ENCODE results near the gene STXBP2.

STXBP2 gene

DNA sequence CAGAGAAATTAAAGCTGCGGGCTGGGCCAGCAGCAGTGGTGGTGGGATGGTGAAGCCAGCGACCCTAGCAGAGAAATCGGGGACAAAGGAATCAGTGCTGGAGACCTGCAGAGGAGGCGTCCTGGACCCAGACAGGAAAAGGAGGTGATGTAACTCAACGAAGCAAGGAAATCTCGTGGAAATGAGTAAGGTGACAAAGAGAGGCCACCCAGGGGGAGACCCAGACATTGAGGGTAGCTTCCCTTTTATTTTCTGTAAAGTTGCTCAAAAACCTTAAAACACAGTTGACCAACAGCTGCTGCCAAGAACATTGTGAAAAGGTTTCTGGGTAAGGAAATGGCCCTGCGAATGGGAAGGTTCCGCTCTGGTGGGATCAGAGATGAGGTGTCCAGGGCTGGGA, 18.7 kb downstream of the STXBP2 start:
- DNase-seq = no peak

- DNase-seq = no peak
These were observed 20.3 kb downstream of the STXBP2 start for GRCh38 chr19:7657131-7657751.

DNA sequence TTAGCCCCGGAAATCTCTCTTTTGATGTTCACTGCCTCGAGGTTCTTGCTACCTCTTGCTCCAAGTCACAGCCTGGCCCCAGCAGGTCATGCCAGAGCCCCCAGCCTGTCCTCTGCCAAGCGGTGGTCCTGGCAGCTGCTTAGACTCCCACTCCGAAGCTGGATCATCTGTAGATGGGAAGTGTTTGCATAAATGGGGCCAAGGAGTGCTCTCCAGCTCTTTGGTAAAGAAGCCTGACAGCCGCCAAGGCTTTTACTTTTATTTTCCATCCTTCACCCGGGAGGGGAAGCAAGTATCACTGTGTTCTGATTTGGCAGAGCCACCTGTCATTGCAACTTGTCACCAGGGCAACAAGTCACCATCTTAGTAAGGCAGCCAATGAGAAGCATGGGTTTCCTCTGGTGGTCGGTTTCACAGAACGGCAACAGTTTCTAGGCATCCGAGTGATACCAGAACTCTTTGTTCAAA, 21.3 kb downstream of the STXBP2 start:
- DNase-seq = no peak

DNA sequence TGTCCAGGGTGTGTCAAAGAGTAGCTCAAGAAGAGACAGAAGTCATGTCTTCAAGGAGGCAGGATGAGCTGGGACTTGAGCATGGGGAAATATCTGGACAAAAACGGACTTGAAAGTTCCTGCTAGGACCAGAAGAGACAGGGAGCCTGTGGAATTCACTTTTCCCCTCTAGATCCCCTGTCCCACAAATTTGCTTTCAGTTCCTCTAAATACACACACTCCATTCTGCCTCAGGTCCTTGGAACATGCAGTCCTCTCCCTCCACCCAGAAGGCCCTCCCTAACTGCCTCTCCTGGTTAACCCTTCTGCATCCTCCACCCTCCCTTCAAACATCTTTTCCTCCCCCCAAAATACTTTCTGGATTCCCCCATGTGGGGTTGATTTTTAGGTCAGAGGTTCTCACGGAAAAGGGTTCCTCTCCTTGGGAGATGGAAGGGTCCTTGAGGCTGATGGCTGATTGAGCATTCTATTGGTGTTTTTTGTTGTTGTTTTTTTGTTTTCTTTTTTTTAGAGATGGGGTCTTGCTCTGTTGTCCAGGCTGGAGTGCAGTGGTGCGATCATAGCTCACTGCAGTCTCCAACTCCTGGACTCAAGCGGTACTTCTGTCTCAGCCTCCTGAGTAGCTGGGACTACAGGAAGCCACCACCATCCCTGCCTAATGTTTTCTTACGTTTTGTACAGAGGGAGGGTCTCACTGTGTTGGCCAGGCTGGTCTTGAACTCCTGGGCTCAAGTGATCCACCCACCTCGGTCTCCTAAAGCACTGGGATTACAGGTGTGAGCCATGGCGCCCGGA, 25.0 kb downstream of the STXBP2 start:
- no peak for DNase-seq

DNA sequence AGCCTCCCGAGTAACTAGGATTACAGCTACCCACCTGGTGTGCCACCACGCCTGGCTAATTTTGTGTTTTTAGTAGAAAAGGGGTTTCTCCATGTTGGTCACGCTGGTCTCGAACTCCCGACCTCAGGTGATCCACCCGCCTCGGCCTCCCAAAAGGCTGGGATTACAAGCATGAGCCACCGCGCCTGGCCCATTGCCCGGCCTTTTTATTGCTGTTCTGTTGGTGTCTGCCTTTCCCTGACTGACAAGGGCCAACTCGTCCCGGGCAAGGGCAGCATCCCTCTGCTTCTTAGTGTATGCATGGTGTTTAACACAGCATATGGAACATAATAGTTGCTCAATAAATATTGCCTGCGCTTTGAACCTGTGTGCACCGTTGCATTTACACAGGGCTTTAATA, 25.7 kb downstream of the STXBP2 start:
- DNase-seq = no peak

- DNase-seq = no peak
These were observed 26.8 kb downstream of the STXBP2 start for GRCh38 chr19:7663706-7664105.

DNA sequence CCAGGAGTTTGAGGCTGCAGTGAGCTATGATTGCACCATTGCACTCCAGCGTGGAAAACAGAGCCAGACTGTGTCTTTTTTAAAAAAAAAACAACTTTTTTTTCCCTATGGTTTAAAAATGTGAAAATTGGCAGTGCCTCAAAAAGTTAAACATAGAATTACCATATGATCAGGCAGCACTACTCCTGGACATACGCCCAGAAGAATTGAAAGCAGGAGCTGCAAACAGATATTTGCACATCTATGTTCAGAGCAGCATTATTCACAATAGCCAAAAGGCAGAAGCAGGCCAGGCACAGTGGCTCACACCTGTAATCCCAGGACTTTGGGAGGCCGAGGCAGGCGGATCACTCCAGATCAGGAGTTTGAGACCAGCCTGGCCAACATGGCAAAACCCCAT, 28.2 kb downstream of the STXBP2 start:
- DNase-seq = no peak

- DNase-seq = no peak
These were observed 31.9 kb downstream of the STXBP2 start, which contains the start of gene RETN for GRCh38 chr19:7668842-7669241. Gene RETN, plus strand, starts transcription at chr19:7669049. Its CDS starts 278 bp downstream, at chr19:7669327.

DNA sequence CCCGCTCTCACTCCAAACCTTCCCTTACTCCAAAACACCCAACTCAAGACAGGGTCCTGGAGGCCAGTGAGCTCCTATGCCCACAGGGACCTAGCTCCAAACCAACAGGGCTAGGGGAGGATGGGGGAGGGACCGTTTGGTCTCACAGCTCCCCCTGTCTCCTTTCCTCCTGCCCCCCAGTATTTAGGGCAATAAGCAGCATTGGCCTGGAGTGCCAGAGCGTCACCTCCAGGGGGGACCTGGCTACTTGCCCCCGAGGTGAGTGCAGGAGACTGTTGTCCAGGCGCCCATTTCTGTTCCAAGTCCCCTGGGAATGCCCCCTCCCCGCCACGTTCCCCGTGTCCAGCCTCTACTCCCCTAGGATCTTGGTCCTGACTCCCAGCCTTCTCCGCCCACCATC, 32.7 kb downstream of the STXBP2 start:
- DNase-seq = no peak

- no peak for DNase-seq
These were observed 33.4 kb downstream of the STXBP2 start for GRCh38 chr19:7670150-7670783.

DNA sequence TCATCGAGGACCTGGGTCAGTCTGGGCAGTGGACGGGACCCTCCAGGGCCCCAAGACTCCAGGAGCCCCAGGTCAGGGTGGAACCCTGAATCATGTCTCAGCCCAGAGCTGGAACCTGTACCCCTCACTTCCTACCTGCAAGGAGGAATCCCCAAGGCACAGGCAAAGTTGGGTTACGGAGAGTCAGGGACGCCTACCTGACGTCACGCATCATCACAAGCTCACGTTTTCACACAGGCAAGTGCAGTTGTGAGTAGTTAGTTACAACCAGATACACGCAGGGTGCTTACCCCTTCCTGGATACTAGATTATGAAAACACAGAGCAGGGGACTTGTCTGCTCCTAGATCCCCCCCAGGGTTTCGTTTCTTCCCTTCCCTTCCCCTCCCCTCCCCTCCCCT, 33.9 kb downstream of the STXBP2 start:
- no peak for DNase-seq

GRCh38 chr19:7672522-7672921, 35.6 kb downstream of the STXBP2 start:
- no peak for DNase-seq

DNA sequence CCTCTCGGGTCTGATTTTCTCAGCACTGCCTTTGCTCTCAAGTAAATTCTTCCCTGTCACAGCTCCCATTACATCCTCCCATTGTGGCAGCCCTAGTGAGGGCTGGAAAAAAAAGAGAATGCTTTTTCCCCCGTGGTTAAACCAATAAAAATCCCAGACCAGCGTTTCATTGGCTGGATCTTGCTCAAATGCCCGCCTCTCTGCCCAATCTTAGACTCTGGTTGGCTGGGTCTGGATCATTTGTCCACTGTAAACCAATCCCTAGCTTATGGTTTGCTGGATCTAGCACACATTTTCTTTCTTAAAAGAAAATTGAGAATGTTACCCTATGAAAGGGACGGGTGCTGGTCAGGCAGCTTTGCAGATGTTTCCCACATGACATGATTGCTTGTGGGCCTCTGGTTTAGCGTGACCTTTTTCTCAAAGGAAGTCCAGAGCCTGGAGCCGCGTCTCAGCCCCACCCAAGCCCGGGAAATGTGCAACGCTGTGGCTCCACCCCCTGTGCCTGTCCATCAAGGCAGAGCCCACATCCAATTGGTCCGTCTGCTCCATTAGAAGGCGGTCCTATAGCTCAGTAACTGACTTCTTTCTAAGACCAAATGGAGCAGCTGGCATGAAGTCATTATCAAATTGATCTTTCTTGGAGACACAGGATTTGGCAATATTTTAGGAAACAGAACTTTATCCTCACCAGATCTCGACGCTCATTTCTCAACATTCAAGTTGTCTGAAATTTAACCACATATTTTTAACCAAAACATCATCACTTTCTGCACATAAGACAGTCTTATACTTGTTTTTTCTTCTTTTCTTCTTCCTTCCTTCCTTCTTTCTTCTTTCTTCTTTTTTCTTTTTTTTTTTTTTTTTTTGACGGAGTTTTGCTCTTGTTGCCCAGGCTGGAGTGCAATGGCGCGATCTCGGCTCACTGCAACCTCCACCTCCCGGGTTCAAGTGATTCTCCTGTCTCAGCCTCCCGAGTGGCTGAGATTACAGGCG, 37.4 kb downstream of the STXBP2 start:
- no peak for DNase-seq

GRCh38 chr19:7676376-7676775, 39.5 kb downstream of the STXBP2 start:
- DNase-seq = no peak

DNA sequence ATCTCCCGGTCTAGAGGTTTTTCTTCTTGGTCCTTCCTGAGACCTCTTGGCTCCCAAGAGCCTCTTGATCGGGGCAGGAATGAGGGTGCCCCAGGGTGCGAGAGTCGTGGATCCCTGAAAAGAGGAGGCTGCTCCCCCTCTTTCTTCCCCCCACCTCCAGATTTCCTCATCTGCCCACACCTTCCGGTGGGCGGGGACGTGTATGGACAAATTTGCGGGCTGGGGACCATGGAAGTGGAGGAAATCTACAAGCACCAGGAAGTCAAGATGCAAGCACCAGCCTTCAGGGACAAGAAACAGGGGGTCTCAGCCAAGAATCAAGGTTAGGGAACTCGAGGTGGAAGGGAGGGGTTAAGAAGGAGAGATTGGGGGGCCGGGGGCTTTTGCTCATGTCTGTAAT, 39.9 kb downstream of the STXBP2 start, which contains the start of gene MCEMP1:
Gene MCEMP1, plus strand, starts transcription at position 237 of the 400 bp plus-strand sequence. Its CDS starts 31 bp downstream, at position 268.
- DNase-seq = no peak

DNA sequence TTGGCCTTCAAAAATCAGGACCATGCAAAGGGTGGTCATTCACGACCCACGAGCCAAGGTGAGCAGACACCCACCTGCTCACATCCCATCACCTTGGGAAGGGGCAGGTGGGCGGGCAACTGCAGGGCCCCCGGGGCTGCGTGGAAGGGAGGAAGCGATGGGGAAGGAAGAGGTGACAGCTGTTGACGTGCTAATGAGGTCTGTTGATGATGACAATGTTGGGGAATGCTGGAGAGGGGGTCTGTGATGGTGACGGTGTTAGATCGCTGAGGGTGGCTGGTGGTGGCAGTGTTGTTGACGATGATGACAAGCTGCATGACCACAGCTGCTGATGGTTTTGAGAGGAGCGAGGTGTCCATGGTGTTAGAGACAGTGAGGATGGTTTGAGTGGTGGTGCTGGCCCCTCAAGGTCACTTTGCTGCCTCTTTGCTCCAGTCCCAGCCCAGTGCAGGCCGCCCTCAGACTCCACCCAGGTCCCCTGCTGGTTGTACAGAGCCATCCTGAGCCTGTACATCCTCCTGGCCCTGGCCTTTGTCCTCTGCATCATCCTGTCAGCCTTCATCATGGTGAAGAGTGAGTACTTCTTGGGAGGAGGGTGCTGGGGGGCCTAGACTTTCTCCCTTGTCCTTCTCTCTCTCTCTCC, 40.9 kb downstream of the STXBP2 start:
- DNase-seq = no peak

- DNase-seq = peak; percentile 44
These were observed 42.3 kb downstream of the STXBP2 start for GRCh38 chr19:7678971-7679751.

GRCh38 chr19:7679771-7680605, 43.1 kb downstream of the STXBP2 start:
- no peak for DNase-seq

DNA sequence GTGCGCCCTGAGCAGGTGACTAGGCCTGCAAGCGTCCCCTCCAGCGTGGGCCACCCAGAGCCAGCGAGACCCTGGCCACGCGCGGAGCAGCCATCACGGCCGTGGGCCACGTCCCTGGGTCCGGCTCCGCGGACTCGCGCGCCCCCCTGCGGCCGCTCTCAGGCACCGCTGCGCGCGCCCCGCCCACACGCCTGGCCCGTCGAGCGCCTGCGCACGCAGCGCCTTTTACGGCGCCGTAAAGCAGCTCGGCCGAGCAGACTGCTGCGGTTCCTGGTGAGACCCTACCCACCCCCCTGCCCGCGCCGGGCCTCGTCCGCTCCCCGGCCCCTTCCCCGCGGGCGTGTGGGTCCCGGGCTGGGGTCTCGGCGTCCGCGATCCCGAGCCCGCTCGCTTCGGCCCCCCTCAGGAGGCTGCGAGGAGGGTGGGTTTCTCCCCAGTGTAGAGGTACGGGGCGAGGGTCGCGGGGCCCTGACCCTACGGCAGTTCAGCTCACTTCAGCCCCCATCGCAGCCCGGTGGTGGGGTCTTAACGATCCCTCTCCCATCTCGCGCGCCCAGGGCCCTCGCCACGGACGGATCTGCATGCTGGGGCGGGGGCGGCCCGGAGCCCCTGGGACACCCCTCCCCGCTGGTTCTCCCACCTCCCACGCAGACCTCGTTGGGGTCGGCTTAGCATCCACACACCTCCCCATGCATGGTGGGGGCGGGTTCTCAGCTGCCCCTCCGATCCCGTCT, 43.9 kb downstream of the STXBP2 start, which contains the start of gene TRAPPC5:
Gene TRAPPC5, plus strand, starts transcription at position 228 of the 734 bp plus-strand sequence. CDS start 1,421 bp downstream, outside the sequence.
- DNase-seq = peak; percentile 77

All from effector CD8-positive, alpha-beta T cell (primary cell).